Measurements from ENCODE around the gene PLA2G2E. TPM values are rescaled to one million over a fixed set of nuclear protein-coding genes. Genes with fewer than 3 reads are reported as not detected.

Gene PLA2G2E, protein sequence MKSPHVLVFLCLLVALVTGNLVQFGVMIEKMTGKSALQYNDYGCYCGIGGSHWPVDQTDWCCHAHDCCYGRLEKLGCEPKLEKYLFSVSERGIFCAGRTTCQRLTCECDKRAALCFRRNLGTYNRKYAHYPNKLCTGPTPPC
- not detected for total RNA-seq

DNA sequence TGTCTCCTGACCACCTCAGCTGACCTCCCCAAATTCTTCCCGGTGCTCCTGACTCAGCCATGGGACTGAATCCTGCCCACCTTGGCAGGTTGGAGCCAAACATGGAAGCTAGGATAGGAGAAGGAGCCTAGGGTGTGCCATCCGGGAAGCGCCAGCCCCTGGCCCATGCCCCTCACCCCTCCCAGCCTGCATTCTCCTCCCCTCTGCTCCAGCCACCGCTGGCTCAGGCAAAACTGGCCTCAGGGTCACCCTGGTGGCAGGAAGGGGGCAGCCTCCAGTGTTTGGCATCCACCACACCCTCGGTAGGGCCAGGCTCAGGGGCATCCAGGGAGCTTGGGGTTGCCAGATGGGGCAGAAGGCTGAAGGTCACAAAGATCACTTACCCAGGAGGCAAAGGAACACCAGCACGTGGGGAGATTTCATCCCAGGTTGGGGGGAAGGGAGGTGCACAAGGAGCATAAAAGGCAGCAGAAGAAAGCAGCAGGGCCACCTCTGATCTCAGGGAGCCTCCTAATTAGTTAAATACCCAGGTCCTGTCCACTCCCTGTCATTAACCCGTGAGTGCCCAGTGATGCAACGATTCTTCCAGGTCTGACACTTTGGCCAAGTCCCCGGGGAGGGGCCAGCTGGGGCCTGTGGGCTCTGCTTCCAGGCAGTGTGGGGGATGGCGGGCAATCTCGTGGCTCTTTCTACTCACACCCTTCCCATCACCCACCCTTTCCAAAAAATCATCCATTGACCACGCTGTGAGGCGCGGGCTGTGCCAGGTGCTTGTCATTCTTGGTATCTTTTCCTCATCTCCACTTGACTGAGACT, at the start of gene PLA2G2E:
Gene PLA2G2E (minus strand): TSS at position 481 of the 816 bp plus-strand sequence. CDS start 58 bp downstream, at position 423.
- Mint-ChIP-seq H3K27me3 (peaks cover 5% of the 10 kb centered on the region), H3K27ac (peak within 1 kb of the TSS; percentile 52), H3K9me3 (no peaks in the 10 kb centered on the region), H3K4me3 (no peak within 1 kb of the TSS), H3K36me3 (ENCODE audit: low read depth) (no peaks in the 10 kb centered on the region), H3K4me1 (no peaks in the 10 kb centered on the region)
- no peak for ATAC-seq (replicated peaks)

DNA sequence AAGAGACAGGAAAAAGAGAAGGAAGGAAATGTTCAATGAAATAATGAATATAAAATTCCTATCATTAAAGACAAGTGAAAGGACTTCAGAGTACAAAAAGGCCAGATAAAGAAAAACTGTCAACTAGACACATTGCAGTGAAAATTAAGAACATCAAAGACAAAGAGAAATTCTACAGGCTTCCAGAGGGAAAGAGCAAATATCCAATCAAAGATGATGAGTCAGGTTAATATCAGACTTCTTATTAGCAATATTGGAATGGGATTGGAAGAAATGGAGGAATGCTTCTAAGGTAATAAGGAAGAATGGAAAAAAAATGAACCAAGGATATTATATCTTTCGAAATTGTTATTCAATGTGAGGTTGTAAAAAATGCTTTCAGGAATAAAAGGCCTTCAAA, 48.2 kb upstream of the PLA2G2E start:
- Mint-ChIP-seq H3K9me3 (no peaks in the 10 kb centered on the region), H3K36me3 (ENCODE audit: low read depth) (no peaks in the 10 kb centered on the region), H3K4me1 (no peaks in the 10 kb centered on the region), H3K4me3 (no peak overlapping the region), H3K27ac (no peak overlapping the region), H3K27me3 (peaks cover 23% of the 10 kb centered on the region)
- no peak for ATAC-seq (replicated peaks)

DNA sequence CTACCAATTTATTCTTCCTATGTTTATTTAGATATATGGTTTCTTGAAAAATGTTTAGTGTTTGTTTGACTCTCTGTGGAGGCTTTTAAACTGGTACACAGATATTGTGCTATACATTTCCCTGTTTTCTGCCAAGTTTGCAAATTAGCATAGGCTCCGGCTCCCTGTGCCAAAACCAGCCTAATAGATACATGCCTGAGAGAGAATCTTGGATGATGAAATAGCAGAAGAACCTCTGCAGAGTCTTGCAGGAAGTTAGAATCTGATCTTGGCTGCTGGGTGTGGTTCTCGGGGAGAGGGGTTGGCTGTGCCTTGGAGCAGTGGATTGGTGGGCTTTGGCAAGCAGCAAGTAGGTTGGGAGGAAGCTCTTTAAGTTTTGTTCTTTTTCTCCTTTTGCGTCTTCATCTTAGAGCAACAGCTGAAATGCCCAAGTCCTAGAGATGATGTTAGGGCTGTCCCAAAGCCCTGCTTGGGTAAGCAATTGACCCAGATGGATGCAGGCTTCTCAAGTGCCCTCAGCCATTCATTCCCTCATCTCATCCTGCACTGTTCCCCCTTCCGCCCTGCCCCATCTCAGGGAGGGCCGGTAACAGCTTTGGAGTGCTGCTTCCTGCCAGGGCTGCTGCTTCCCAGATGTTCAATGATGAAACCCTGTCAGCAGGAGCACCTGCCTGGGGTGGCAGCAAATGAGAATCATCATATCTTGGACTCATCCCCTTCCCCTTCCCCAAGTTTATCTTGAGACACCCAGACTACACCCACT, 46.7 kb upstream of the PLA2G2E start:
- no peak for ATAC-seq (replicated peaks)
- H3K4me3 Mint-ChIP-seq = no peak overlapping the region
- no peaks in the 10 kb centered on the region for H3K9me3 Mint-ChIP-seq
- no peak overlapping the region for H3K27ac Mint-ChIP-seq
- H3K36me3 Mint-ChIP-seq (ENCODE audit: low read depth) = no peaks in the 10 kb centered on the region
- no peaks in the 10 kb centered on the region for H3K4me1 Mint-ChIP-seq
- H3K27me3 Mint-ChIP-seq = peaks cover 25% of the 10 kb centered on the region

DNA sequence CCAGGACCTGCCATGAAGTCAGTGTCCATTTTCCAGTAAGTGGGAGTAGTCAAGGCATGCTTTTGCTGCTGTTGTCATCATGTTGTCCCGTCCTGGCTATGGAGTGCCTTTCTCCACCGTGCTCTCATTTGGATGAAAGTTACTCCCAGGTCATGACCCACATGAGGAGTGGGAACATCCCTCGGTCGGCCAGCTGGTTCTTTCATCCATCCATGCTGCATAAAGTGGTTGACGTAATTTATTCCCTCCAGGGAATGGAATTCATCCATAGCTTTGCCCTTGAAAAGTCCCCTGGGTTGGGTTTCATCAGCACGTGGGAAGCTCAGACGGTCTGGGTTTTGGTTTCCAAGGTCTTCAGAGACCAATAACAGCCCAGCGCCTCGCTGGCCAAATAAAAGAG, 44.4 kb upstream of the PLA2G2E start:
- Mint-ChIP-seq H3K4me3 (no peak overlapping the region), H3K27me3 (peaks cover 47% of the 10 kb centered on the region), H3K4me1 (no peaks in the 10 kb centered on the region), H3K9me3 (peaks cover 4% of the 10 kb centered on the region), H3K36me3 (ENCODE audit: low read depth) (no peaks in the 10 kb centered on the region), H3K27ac (no peak overlapping the region)
- ATAC-seq (replicated peaks) = no peak

DNA sequence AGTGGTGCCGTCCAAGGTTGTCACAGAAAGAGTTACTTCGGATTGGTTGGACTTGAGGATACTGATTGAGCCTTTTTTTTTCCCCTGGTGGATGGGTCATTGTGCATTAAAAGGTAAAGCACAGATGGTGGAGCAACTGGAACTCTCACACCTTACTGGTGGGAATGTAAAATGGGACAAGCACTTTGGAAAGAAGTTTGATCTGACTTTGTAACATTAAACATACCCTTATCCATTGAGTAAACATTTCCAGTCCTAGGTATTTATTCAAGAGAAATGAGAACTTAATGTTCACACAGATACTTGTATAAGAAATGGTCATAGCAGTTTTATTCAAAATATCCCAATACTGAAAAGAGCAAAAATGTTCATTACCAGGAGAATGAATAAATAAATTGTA, 41.1 kb upstream of the PLA2G2E start:
- H3K27me3 Mint-ChIP-seq = peaks cover 49% of the 10 kb centered on the region
- ATAC-seq (replicated peaks) = no peak
- no peaks in the 10 kb centered on the region for H3K4me1 Mint-ChIP-seq
- H3K9me3 Mint-ChIP-seq = peaks cover 4% of the 10 kb centered on the region
- H3K36me3 Mint-ChIP-seq (ENCODE audit: low read depth) = no peaks in the 10 kb centered on the region
- no peak overlapping the region for H3K27ac Mint-ChIP-seq
- no peak overlapping the region for H3K4me3 Mint-ChIP-seq

DNA sequence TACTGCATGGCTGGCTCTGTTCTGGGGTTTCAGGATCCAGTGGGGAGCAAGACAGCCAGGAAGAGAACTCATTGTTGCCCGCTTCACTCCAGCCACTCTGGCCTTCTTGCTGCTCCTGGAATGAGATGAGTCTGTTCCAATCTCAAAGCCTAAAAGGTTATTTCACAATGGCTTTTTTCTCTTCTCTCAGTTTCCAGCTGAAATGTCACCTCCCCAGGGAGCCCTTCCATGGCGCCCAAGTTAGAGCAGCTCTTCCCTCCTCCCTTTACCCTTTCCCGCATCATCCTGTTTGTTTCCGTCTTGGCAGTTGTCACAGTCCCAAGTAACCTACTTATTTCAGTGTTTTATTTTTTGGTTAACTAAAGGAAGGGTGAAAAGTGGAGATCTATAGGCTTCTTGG, 40.2 kb upstream of the PLA2G2E start:
- H3K27me3 Mint-ChIP-seq = peaks cover 49% of the 10 kb centered on the region

DNA sequence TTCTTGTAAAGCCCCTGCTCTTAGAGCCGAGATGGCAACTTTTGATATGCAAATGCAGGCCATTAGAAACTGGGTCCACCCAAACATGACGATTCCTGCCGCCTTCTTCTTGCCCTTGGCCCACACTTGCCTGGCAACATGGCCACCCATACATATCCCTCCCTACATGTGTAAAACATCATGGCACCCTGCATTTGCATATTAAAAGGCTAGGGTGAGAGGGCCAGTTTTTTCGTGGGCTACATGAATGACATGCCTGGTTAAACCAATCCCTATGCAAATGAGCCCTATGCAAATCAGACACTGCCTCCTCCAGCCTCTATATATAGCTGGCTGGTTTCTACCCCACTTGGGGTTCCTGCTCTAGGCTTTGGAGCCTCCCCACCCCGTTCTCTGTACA, 37.2 kb upstream of the PLA2G2E start:
- Mint-ChIP-seq H3K4me3 (no peak overlapping the region), H3K36me3 (ENCODE audit: low read depth) (no peaks in the 10 kb centered on the region), H3K9me3 (peaks cover 4% of the 10 kb centered on the region), H3K4me1 (no peaks in the 10 kb centered on the region), H3K27me3 (peaks cover 47% of the 10 kb centered on the region), H3K27ac (no peak overlapping the region)
- no peak for ATAC-seq (replicated peaks)

More for the DNA sequence above, 40.2 kb upstream of the PLA2G2E start:
- Mint-ChIP-seq H3K27ac (no peak overlapping the region), H3K4me3 (no peak overlapping the region), H3K9me3 (peaks cover 4% of the 10 kb centered on the region), H3K36me3 (ENCODE audit: low read depth) (no peaks in the 10 kb centered on the region), H3K4me1 (no peaks in the 10 kb centered on the region)
- ATAC-seq (replicated peaks) = no peak

DNA sequence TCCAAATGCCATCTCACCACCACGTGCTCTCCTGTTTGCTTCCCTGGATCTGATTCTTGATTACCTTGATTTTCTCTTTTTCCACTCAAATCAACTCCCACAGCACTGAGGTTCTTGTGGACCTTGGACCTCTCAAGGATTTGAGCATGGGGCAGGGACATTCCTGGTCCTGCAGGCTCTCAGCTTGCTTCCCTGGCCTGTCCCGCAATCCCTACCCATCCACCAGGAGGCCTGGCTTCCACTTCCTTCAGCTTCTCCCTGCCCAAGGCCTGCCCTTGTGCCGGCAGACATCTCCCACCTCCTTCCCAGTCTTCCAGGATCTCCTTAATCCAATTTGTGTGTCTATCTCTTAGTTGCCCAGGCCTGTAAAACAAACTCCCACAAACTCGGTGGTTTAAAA, 34.4 kb upstream of the PLA2G2E start:
- no peak for ATAC-seq (replicated peaks)
- no peak overlapping the region for H3K4me3 Mint-ChIP-seq
- no peak overlapping the region for H3K27ac Mint-ChIP-seq
- no peaks in the 10 kb centered on the region for H3K9me3 Mint-ChIP-seq
- H3K4me1 Mint-ChIP-seq = no peaks in the 10 kb centered on the region
- H3K36me3 Mint-ChIP-seq (ENCODE audit: low read depth) = no peaks in the 10 kb centered on the region
- H3K27me3 Mint-ChIP-seq = peaks cover 31% of the 10 kb centered on the region

DNA sequence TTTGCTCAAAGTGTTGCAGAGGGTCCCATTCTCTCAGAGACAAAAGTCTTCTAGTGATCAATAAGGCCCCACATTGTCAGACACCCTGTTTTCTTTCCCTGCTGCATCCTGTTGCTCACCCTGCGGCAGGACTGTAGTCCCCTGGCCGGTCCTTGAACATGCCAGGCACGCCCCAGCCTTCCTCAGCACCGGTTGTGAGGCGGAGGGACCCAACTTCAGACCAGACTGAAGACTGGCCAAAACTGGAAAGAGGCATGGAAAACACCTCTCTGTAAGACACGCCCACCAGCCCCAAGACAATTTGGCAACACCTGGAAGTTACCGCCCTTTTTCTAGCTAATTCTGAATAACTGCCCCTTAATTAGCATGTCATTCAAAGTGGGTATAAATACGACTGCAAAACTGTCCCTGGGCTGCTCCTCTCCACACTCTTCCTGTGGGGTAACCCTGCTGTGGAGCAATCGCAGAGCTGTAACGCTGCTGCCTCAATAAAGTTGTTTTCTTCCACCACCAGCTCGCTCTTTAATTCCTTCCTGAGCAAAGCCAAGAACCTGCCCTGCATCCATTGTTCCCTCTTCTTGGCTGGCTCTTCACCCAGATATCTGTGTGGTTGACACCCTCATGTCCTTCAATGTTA, 32.2 kb upstream of the PLA2G2E start:
- Mint-ChIP-seq H3K36me3 (ENCODE audit: low read depth) (no peaks in the 10 kb centered on the region), H3K4me1 (no peaks in the 10 kb centered on the region)

DNA sequence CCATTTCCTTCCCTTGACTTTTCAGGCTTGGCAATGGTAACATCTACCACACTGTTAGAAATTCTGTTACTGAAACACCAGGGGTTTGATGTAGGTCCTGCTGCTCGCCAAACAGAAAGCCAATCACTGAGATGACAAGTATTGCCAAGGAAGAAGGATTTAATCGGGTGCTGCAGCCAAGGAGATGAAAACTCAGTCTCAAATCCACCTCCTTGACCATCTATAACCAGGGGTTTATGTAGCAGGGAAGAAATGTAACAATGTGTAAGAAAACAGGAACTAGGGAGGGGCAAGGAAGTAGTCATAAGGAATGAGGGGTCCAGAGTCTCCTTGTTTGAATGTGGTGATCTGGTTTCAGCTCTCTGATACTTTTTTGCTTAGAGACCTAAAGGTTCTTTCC, 30.6 kb upstream of the PLA2G2E start:
- no peak for ATAC-seq (replicated peaks)
- H3K27me3 Mint-ChIP-seq = peaks cover 31% of the 10 kb centered on the region

More for the DNA sequence above, 32.2 kb upstream of the PLA2G2E start:
- Mint-ChIP-seq H3K9me3 (no peaks in the 10 kb centered on the region), H3K27me3 (peaks cover 27% of the 10 kb centered on the region), H3K4me3 (no peak overlapping the region), H3K27ac (no peak overlapping the region)
- ATAC-seq (replicated peaks) = no peak

DNA sequence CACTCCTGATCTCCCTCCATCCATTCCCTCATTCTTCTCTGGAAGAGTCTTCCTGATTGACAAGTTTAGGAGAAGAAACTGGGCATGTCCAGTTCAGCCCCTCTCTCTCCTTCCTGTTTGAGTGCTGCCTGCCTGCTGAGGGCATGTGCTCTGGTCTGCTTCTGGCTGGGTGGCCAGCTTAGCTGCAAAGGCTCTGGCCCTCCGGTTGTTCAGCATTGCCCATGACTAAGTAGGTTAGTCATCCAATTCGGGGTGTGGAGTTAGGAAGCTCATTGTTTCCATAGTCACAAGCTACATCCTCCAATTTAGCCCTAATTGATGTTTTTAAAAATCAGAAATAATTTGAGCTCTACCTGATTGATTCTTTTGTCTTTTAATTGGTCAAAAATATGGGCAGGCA, 25.6 kb upstream of the PLA2G2E start:
- Mint-ChIP-seq H3K27me3 (peaks cover 21% of the 10 kb centered on the region), H3K4me3 (no peak overlapping the region), H3K4me1 (no peaks in the 10 kb centered on the region), H3K9me3 (no peaks in the 10 kb centered on the region), H3K27ac (no peak overlapping the region), H3K36me3 (ENCODE audit: low read depth) (no peaks in the 10 kb centered on the region)
- ATAC-seq (replicated peaks) = no peak

More for the DNA sequence above, 30.6 kb upstream of the PLA2G2E start:
- no peaks in the 10 kb centered on the region for H3K4me1 Mint-ChIP-seq
- no peaks in the 10 kb centered on the region for H3K9me3 Mint-ChIP-seq
- no peak overlapping the region for H3K27ac Mint-ChIP-seq
- H3K36me3 Mint-ChIP-seq (ENCODE audit: low read depth) = no peaks in the 10 kb centered on the region
- H3K4me3 Mint-ChIP-seq = no peak overlapping the region

DNA sequence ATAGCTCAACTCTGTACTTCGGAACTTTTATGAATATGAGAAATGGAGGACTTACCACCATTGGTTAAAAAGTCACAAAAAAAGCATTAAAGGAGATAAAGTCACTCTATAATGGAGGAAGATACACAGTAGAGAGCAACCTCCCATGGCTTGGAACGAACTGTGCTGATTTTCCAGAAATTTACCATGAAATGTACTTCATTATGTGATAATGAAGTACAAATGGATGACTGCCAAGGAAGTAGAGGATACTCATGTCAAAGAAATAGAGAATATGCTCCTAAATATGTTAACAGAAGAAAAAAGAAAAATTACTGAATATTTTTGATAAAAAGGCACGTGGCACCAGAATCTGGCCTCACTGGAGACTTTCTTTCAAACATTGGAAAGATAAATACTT, 23.6 kb upstream of the PLA2G2E start:
- Mint-ChIP-seq H3K27me3 (peaks cover 16% of the 10 kb centered on the region), H3K27ac (no peak overlapping the region), H3K4me1 (no peaks in the 10 kb centered on the region), H3K9me3 (no peaks in the 10 kb centered on the region), H3K36me3 (ENCODE audit: low read depth) (no peaks in the 10 kb centered on the region), H3K4me3 (no peak overlapping the region)
- no peak for ATAC-seq (replicated peaks)

DNA sequence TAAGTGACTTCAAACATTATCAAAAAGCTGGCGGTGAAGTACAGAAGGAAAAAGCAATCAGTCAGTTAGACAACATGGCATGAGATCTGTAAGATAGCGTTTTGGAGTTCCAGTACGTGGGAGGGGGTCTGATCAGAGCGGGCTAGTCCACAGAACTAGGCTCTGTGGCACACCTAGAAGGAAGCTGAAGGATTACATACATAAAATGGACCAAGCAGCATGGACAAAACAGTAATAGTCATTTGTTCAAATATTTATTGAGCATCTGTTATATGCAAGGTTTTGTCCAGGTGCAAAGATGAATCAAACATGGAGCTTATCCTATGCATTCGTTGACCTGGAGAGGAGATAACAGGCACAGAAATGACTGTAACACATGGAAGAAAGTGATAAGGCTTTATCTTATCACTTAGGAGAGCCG, 22.9 kb upstream of the PLA2G2E start:
- no peak for ATAC-seq (replicated peaks)
- no peaks in the 10 kb centered on the region for H3K4me1 Mint-ChIP-seq
- H3K27ac Mint-ChIP-seq = no peak overlapping the region
- H3K27me3 Mint-ChIP-seq = peaks cover 16% of the 10 kb centered on the region
- H3K4me3 Mint-ChIP-seq = no peak overlapping the region
- H3K36me3 Mint-ChIP-seq (ENCODE audit: low read depth) = no peaks in the 10 kb centered on the region
- H3K9me3 Mint-ChIP-seq = no peaks in the 10 kb centered on the region

DNA sequence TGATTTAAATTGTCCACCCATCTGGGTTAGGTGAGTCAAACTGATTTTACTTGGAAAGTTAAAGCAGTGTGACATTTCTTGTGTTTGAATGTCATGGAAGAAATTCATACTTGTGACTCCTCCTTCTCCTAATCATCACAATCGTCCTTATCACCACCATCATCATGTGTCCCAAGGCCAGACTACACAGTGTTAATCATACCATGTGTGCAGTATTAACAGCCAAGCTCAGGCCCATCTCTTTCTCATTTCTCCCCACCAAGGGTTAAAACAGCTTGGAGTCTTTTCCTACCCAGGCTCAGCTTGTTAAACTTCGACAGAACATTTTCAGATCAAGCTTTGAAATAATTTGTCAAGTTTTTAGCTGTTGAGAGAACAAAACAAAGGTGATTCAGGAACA, 22.5 kb upstream of the PLA2G2E start:
- no peaks in the 10 kb centered on the region for H3K36me3 Mint-ChIP-seq (ENCODE audit: low read depth)
- H3K27me3 Mint-ChIP-seq = peaks cover 16% of the 10 kb centered on the region
- H3K4me1 Mint-ChIP-seq = no peaks in the 10 kb centered on the region
- H3K27ac Mint-ChIP-seq = no peak overlapping the region
- H3K4me3 Mint-ChIP-seq = no peak overlapping the region
- no peaks in the 10 kb centered on the region for H3K9me3 Mint-ChIP-seq
- ATAC-seq (replicated peaks) = no peak
